Tibial artery (tissue), 4 donors: ENCODE measurements around the gene PICK1.

ENCODE experiments used
- DNase-seq, 2 donors: peaks; one replicate each; pipeline ENCODE4 v3.0.0-alpha.2; 2019
- H3K27ac ChIP-seq, 2 donors: fragments of 200-600 bp; sonication (generic) in 1 of 2; 1 replicate in 1 of 2; 2 replicates in 1 of 2; pipeline ENCODE4 v1.5.1; 2018 to 2019; ENCODE audit warnings: mild to moderate bottlenecking in 1 of 2
- H3K27me3 ChIP-seq, 2 donors: fragments of 200-600 bp; sonication (generic) in 1 of 2; one replicate each; pipeline versions ENCODE4 v1.5.1 to v1.6.0; 2016 to 2019
- H3K36me3 ChIP-seq, 3 donors: fragments of 200-600 bp; sonication (generic) in 2 of 3; one replicate each; pipeline ENCODE4 v1.5.1; 2016 to 2019; ENCODE audit warnings: mild to moderate bottlenecking in 2 of 3
- H3K4me1 ChIP-seq, 4 donors: fragments of 200-600 bp; sonication (generic) in 2 of 4; 1 replicate in 3 of 4; 2 replicates in 1 of 4; pipeline ENCODE4 v1.5.1; 2016 to 2019
- H3K4me3 ChIP-seq, 2 donors: fragments of 200-600 bp; sonication (generic) in 1 of 2; 1 replicate in 1 of 2; 2 replicates in 1 of 2; pipeline ENCODE4 v1.5.1; 2018 to 2019; ENCODE audit warnings: mild to moderate bottlenecking in 2 of 2
- H3K9me3 ChIP-seq, 3 donors: fragments of 200-600 bp; sonication (generic) in 1 of 3; one replicate each; pipeline ENCODE4 v1.5.1; 2016 to 2019
- intact Hi-C: fragments of 100-400 bp; cut with DNase I; formaldehyde crosslinking; loops from one replicate; pipeline ENCODE4 v1.15.0; 2023; ENCODE audit warnings: low total_unique reads
- TF ChIP-seq, protein P1 (sequence below), 2 experiments: fragments of 200-600 bp in 1 of 2; fragments of 450-650 bp in 1 of 2; IDR thresholded peaks; one replicate each; pipeline ENCODE4 v1.5.1; 2017 to 2019; ENCODE audit warnings: antibody characterized with exemption in 2 of 2, mild to moderate bottlenecking in 1 of 2, moderate library complexity in 1 of 2

Gene PICK1

DNA sequence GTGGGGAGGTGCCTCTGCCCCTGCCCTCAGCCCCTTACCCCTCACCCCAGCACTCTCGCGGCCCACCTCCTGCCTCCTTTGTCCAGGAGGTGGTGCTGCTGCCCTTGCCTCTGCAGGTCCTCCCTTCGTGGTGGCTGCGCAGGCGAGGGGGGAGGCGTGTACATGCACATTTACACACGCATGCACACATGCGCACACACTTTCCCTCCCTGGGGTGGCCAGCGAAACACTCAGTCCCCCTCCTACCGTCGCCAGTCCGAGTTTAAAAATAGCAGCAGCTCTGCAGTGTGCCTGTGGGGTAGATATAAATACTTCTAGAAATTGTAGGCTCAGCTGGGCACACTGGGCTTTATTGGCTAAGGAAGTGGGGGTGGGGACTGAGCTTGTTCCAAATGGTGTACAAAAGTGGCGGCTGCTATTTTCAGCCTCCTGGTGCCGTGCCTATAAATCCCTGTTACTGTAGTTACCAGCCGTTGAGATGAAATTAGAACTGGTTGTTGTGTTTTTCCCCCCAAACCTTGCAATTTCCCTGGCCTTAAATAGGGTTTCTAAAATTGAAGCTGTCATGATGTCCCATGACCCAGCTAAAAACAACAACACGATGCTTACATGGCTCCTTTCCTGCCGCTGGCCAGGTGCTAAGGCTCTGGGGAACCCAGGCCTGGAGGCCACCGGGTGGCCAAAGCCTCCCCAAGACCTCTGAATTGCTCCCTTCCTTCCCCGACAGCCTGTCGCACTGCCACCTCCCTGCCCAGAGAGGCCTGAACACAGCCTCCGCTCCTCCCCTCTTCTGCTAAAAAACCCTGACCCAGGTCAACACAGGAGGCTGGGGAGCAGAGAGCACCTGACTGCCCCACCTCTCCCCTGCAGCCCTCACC is 12.4 kb downstream of the PICK1 start:
- Histone ChIP-seq H3K9me3 (no peaks in the 10 kb centered on the region), H3K27me3 (no peaks in the 10 kb centered on the region), H3K36me3 (peaks cover 33 to 96% (median 53%) of the 10 kb centered on the region in 3 donors), H3K4me1 (peaks cover 15 to 58% (median 36%) of the 10 kb centered on the region in 4 donors), H3K27ac (peak overlapping the region; percentile 91 to 97), H3K4me3 (peak overlapping the region in 1 of 2 donors; percentile 24)
- intact Hi-C loops: loop anchor here (5.0 kb wide), 2 partner anchors 283 to 438 kb away; partner anchors contain the start of gene DDX17
- TF ChIP-seq, protein P1, sequence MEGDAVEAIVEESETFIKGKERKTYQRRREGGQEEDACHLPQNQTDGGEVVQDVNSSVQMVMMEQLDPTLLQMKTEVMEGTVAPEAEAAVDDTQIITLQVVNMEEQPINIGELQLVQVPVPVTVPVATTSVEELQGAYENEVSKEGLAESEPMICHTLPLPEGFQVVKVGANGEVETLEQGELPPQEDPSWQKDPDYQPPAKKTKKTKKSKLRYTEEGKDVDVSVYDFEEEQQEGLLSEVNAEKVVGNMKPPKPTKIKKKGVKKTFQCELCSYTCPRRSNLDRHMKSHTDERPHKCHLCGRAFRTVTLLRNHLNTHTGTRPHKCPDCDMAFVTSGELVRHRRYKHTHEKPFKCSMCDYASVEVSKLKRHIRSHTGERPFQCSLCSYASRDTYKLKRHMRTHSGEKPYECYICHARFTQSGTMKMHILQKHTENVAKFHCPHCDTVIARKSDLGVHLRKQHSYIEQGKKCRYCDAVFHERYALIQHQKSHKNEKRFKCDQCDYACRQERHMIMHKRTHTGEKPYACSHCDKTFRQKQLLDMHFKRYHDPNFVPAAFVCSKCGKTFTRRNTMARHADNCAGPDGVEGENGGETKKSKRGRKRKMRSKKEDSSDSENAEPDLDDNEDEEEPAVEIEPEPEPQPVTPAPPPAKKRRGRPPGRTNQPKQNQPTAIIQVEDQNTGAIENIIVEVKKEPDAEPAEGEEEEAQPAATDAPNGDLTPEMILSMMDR (IDR thresholded peaks at IDR 0.05): peak; percentile 74 to 79
- peak; percentile 87 to 98 for DNase-seq

GRCh38 chr22:38070250-38070921 is 13.2 kb downstream of the PICK1 start:
- intact Hi-C loops: no loop called here
- DNase-seq: no peak
- no peaks in the 10 kb centered on the region for H3K27me3 ChIP-seq
- TF ChIP-seq, protein P1 (IDR thresholded peaks at IDR 0.05): no peak
- H3K27ac ChIP-seq: peak overlapping the region; percentile 91 to 97
- peaks cover 33 to 96% (median 53%) of the 10 kb centered on the region in 3 donors for H3K36me3 ChIP-seq
- H3K4me3 ChIP-seq: no peak overlapping the region
- no peaks in the 10 kb centered on the region for H3K9me3 ChIP-seq
- peaks cover 15 to 58% (median 36%) of the 10 kb centered on the region in 4 donors for H3K4me1 ChIP-seq

DNA sequence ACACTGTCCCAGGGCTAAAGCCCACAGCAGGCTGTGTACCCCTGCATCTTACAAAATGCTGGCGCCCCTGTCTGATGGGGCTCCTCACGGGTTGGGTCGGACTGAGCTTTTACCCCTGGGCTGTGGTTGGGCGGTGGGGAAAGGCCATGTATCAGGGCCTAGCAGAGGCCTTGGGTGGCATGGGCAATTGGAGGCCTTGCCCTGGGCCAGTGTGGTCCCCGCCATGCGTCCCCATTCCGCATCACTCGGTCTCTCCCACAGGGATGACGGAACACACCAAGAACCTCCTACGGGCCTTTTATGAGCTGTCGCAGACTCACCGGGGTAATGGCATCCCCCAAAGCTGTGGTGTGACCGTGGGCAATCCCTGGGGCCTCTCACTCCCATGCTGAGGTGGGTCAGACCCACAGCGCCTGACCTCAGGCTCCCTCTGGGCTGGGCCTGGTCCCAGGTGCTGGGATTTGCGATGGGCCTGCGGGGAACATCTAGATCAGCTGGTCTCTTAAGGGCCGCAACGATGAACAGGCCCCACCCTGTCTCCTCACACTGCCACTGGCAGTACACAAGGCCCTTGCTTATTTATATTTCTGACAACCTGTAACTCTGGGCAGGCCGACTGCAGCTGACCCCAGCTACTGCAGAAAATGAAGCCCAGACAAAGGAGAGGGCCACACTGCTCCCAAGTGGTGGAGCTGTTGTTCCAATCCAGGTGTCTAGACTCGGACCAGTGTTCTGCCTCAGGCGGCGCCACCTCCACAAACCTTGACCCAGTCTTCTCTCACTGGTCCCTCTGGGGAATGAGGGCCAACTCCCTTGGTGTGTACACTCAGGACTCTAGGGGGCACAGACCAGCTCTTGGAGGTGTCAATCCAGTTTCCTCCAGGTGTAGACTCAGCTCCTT is 14.5 kb downstream of the PICK1 start:
- Histone ChIP-seq H3K4me1 (peaks cover 15 to 55% (median 35%) of the 10 kb centered on the region in 4 donors), H3K36me3 (peaks cover 28 to 95% (median 46%) of the 10 kb centered on the region in 3 donors), H3K27ac (peak overlapping the region; percentile 91 to 97), H3K4me3 (no peak overlapping the region), H3K9me3 (no peaks in the 10 kb centered on the region), H3K27me3 (no peaks in the 10 kb centered on the region)
- DNase-seq: no peak
- intact Hi-C loops: no loop called here
- TF ChIP-seq, protein P1 (IDR thresholded peaks at IDR 0.05): no peak

DNA sequence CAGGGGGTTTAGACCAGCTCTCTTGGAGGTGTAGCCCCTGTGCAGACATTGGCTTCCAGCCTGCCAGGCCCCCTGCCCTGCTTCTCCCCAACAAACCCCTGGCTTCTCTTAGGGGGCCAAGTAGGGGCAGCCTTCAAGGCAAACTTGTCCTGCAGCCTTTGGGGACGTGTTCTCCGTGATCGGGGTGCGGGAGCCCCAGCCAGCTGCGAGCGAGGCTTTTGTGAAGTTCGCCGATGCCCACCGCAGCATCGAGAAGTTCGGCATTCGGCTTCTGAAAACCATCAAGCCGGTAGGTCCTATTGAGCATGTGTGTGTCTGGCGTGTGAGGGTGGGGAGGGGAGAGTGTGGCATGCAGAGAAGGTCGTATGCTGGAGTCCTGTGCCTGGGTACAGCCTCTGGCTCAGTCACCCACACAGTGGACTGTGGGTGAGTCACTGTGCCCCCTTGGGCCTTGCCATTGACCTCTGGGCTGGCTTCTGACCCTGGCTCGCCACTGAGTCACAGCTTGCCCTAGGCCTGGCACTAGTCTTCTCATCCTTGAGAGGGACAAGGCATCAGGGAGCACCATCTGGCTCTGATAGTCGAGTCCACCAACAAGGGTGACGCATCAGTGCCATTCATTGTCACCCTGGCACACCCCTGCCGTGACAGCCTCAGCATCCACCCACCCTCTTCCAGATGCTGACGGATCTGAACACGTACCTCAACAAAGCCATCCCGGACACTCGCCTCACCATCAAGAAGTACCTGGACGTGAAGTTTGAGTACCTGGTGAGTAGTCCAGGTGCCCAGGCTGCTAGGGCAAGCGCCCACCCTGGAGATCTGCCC is 15.3 kb downstream of the PICK1 start:
- DNase-seq: no peak
- H3K27ac ChIP-seq: peak overlapping the region; percentile 91 to 97

More for the DNA sequence above, 15.3 kb downstream of the PICK1 start:
- TF ChIP-seq, protein P1 (IDR thresholded peaks at IDR 0.05): no peak
- no peaks in the 10 kb centered on the region for H3K9me3 ChIP-seq
- peaks cover 15 to 47% (median 33%) of the 10 kb centered on the region in 4 donors for H3K4me1 ChIP-seq
- intact Hi-C loops: no loop called here
- no peak overlapping the region for H3K4me3 ChIP-seq
- H3K27me3 ChIP-seq: no peaks in the 10 kb centered on the region
- H3K36me3 ChIP-seq: peaks cover 28 to 90% (median 44%) of the 10 kb centered on the region in 3 donors
